ENCODE results near the gene USP47.

The USP47 gene

GRCh38 chr11:11841723-11842420 is at the start of gene USP47:
USP47 (plus strand) TSS chr11:11841972; CDS start chr11:11842186, 214 bp downstream.
- H3K4me3 ChIP-seq = peak within 1 kb of the TSS; percentile 59 to 72
- no peaks in the 10 kb centered on the region for H3K27me3 ChIP-seq
- H3K9me3 ChIP-seq = no peaks in the 10 kb centered on the region
- intact Hi-C loops (cut with DNase I; ENCODE audit: low total_unique reads) = no loop called here
- TF ChIP-seq CTCF (IDR thresholded peaks at IDR 0.05) = peak; percentile 49 to 60
- peak within 1 kb of the TSS; percentile 96 to 100 for H3K27ac ChIP-seq
- peak; percentile 89 to 95 for DNase-seq
- no peaks in the 10 kb centered on the region for H3K36me3 ChIP-seq
- H3K4me1 ChIP-seq = peaks cover 0 to 44% (median 23%) of the 10 kb centered on the region in 4 donors

- Histone ChIP-seq H3K27ac (no peak overlapping the region), H3K9me3 (no peaks in the 10 kb centered on the region), H3K4me3 (no peak overlapping the region), H3K27me3 (no peaks in the 10 kb centered on the region), H3K36me3 (no peaks in the 10 kb centered on the region), H3K4me1 (no peaks in the 10 kb centered on the region)
- no peak for TF ChIP-seq CTCF (IDR thresholded peaks at IDR 0.05)
- DNase-seq = no peak
- intact Hi-C loops (cut with DNase I; ENCODE audit: low total_unique reads) = no loop called here
These were observed 48.7 kb upstream of the USP47 start for GRCh38 chr11:11793073-11793472.

- H3K27me3 ChIP-seq = peaks cover 0 to 2% of the 10 kb centered on the region in 2 donors
- no peaks in the 10 kb centered on the region for H3K36me3 ChIP-seq
- peak; percentile 71 to 87 for DNase-seq
- peaks cover 0 to 5% (median 0%) of the 10 kb centered on the region in 4 donors for H3K4me1 ChIP-seq
- no peaks in the 10 kb centered on the region for H3K9me3 ChIP-seq
- no peak overlapping the region for H3K4me3 ChIP-seq
- H3K27ac ChIP-seq = no peak overlapping the region
- intact Hi-C loops (cut with DNase I; ENCODE audit: low total_unique reads) = loop anchor here (5.0 kb wide), 1 partner anchor 243 kb away; no protein-coding TSS in a partner anchor
- peak; percentile 59 to 72 for TF ChIP-seq CTCF (IDR thresholded peaks at IDR 0.05)
These were observed 43.0 kb upstream of the USP47 start for GRCh38 chr11:11798586-11799438.

- intact Hi-C loops (cut with DNase I; ENCODE audit: low total_unique reads) = no loop called here
- H3K27ac ChIP-seq = no peak overlapping the region
- H3K4me1 ChIP-seq = peaks cover 0 to 23% (median 7%) of the 10 kb centered on the region in 4 donors
- no peak overlapping the region for H3K4me3 ChIP-seq
- no peaks in the 10 kb centered on the region for H3K36me3 ChIP-seq
- DNase-seq = no peak
- TF ChIP-seq CTCF (IDR thresholded peaks at IDR 0.05) = no peak
- H3K9me3 ChIP-seq = no peaks in the 10 kb centered on the region
- no peaks in the 10 kb centered on the region for H3K27me3 ChIP-seq
These were observed 36.5 kb upstream of the USP47 start for GRCh38 chr11:11805228-11805627.

GRCh38 chr11:11806074-11806473 is 35.7 kb upstream of the USP47 start:
- H3K36me3 ChIP-seq = no peaks in the 10 kb centered on the region

More at GRCh38 chr11:11806074-11806473, 35.7 kb upstream of the USP47 start:
- Histone ChIP-seq H3K4me3 (no peak overlapping the region), H3K27me3 (no peaks in the 10 kb centered on the region), H3K4me1 (peaks cover 0 to 23% (median 7%) of the 10 kb centered on the region in 4 donors), H3K9me3 (no peaks in the 10 kb centered on the region), H3K27ac (no peak overlapping the region)
- intact Hi-C loops (cut with DNase I; ENCODE audit: low total_unique reads) = no loop called here
- DNase-seq = no peak
- TF ChIP-seq CTCF (IDR thresholded peaks at IDR 0.05) = no peak

All from tibial artery (tissue), 4 donors.